Fibroblast of lung (primary cell): ENCODE measurements around the gene UBE2K.

Source experiments
- EZH2 ChIP-seq: IDR thresholded peaks from 2 replicates; pipeline ENCODE4 v1.5.1; 2012; ENCODE audit warnings: low read length, control low read depth, mild to moderate bottlenecking; ENCODE audit errors: missing control alignments
- TF ChIP-seq, protein P1 (sequence below), 2 donors: IDR thresholded peaks in 1 of 2; conservative IDR thresholded peaks in 1 of 2; 1 replicate in 1 of 2; 2 replicates in 1 of 2; pipeline ENCODE4 v1.5.1; 2011 to 2012; ENCODE audit warnings: low read length in 2 of 2, control low read depth in 1 of 2, inconsistent platforms in 1 of 2, low read depth in 1 of 2, mild to moderate bottlenecking in 1 of 2

DNA sequence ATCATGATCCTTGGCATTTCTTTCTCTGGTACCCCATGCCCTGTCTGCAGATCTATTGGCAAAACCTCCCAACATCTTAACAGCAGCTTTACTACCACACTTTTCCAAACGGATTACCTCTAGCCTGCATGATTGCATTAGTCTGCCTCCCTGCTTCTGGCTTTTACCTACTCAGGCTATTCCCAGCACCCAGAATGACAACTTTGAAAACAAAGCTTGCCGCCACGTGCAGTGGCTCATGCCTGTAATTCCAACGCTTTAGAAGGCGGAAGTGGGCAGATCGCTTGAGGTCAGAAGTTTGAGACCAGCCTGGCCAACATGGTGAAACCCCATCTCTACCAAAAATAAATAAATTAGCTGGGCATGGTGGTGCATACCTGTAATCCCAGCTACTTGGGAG is 60.2 kb downstream of the UBE2K start:
- TF ChIP-seq, protein P1, sequence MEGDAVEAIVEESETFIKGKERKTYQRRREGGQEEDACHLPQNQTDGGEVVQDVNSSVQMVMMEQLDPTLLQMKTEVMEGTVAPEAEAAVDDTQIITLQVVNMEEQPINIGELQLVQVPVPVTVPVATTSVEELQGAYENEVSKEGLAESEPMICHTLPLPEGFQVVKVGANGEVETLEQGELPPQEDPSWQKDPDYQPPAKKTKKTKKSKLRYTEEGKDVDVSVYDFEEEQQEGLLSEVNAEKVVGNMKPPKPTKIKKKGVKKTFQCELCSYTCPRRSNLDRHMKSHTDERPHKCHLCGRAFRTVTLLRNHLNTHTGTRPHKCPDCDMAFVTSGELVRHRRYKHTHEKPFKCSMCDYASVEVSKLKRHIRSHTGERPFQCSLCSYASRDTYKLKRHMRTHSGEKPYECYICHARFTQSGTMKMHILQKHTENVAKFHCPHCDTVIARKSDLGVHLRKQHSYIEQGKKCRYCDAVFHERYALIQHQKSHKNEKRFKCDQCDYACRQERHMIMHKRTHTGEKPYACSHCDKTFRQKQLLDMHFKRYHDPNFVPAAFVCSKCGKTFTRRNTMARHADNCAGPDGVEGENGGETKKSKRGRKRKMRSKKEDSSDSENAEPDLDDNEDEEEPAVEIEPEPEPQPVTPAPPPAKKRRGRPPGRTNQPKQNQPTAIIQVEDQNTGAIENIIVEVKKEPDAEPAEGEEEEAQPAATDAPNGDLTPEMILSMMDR (conservative IDR thresholded peaks at IDR 0.05 in 1 of 2, IDR thresholded peaks at IDR 0.05 in 1 of 2; ENCODE audit: low read depth in 1 of 2, low read length in 2 of 2) = no peak
- no peak for TF ChIP-seq EZH2
